ENCODE measurements around the gene FERMT3. TPM values are rescaled to one million over a fixed set of nuclear protein-coding genes. Genes with fewer than 3 reads are reported as not detected.

The FERMT3 gene
- total RNA-seq, 2 experiments from 2014 or later = 219 to 231 TPM

- no peak for DNase-seq
- peaks cover 29% of the 10 kb centered on the region for H3K36me3 Mint-ChIP-seq
- H3K4me3 Mint-ChIP-seq = no peak overlapping the region
- H3K27me3 Mint-ChIP-seq = no peaks in the 10 kb centered on the region
- POLR2A ChIA-PET = interaction anchor here (0.7 to 26.2 kb wide), 4 partner anchors 7 to 54 kb away, joined by 3 to 419 read pairs (median 212); partner anchors contain the start of genes DNAJC4, FERMT3, NUDT22 and TRPT1
- no peak overlapping the region for H3K27ac Mint-ChIP-seq
- H3K4me1 Mint-ChIP-seq = peaks cover 9% of the 10 kb centered on the region
- H3K9me3 Mint-ChIP-seq = no peaks in the 10 kb centered on the region
- no peak for ATAC-seq (ENCODE audit: low read depth)
Observed at GRCh38 chr11:64216879-64217278, 10.4 kb downstream of the FERMT3 start.

GRCh38 chr11:64218628-64219353 lies 12.3 kb downstream of the FERMT3 start:
- POLR2A ChIA-PET = interaction anchor here (0.9 to 26.2 kb wide), 4 partner anchors 8 to 26 kb away, joined by 3 to 419 read pairs (median 212); partner anchors contain the start of genes DNAJC4, FERMT3, NUDT22 and TRPT1

GRCh38 chr11:64219354-64219684 lies 12.8 kb downstream of the FERMT3 start:
- POLR2A ChIA-PET = interaction anchor here (1.3 to 26.2 kb wide), 3 partner anchors 10 to 34 kb away, joined by 3 to 419 read pairs (median 4); partner anchors contain the start of genes FERMT3 and STIP1
- Mint-ChIP-seq H3K9me3 (no peaks in the 10 kb centered on the region), H3K4me3 (no peak overlapping the region), H3K4me1 (peaks cover 5% of the 10 kb centered on the region), H3K27ac (no peak overlapping the region), H3K27me3 (no peaks in the 10 kb centered on the region), H3K36me3 (peaks cover 19% of the 10 kb centered on the region)
- no peak for DNase-seq
- no peak for ATAC-seq (ENCODE audit: low read depth)

More at GRCh38 chr11:64218628-64219353, 12.3 kb downstream of the FERMT3 start:
- Mint-ChIP-seq H3K36me3 (peaks cover 21% of the 10 kb centered on the region), H3K9me3 (no peaks in the 10 kb centered on the region), H3K27me3 (no peaks in the 10 kb centered on the region), H3K4me3 (no peak overlapping the region), H3K4me1 (peaks cover 4% of the 10 kb centered on the region), H3K27ac (peak overlapping the region; percentile 9)
- ATAC-seq (ENCODE audit: low read depth) (no peak), DNase-seq (no peak)

- peaks cover 16% of the 10 kb centered on the region for H3K36me3 Mint-ChIP-seq
- H3K9me3 Mint-ChIP-seq = no peaks in the 10 kb centered on the region
- DNase-seq = no peak
- ATAC-seq (ENCODE audit: low read depth) = no peak
- no peak overlapping the region for H3K4me3 Mint-ChIP-seq
- H3K27me3 Mint-ChIP-seq = no peaks in the 10 kb centered on the region
- POLR2A ChIA-PET = interaction anchor here (1.3 to 26.2 kb wide), 3 partner anchors 10 to 34 kb away, joined by 3 to 419 read pairs (median 4); partner anchors contain the start of genes FERMT3 and STIP1
- no peak overlapping the region for H3K27ac Mint-ChIP-seq
- H3K4me1 Mint-ChIP-seq = peaks cover 5% of the 10 kb centered on the region
Observed at GRCh38 chr11:64219755-64220154, 13.2 kb downstream of the FERMT3 start.

GRCh38 chr11:64220271-64220670 lies 13.8 kb downstream of the FERMT3 start:
- Mint-ChIP-seq H3K4me3 (no peak overlapping the region), H3K27ac (no peak overlapping the region), H3K4me1 (peaks cover 5% of the 10 kb centered on the region), H3K9me3 (no peaks in the 10 kb centered on the region), H3K27me3 (no peaks in the 10 kb centered on the region), H3K36me3 (peaks cover 11% of the 10 kb centered on the region)
- DNase-seq = no peak
- ATAC-seq (ENCODE audit: low read depth) = no peak
- POLR2A ChIA-PET = interaction anchor here (1.3 to 26.2 kb wide), 4 partner anchors 10 to 35 kb away, joined by 3 to 419 read pairs (median 4); partner anchors contain the start of genes DNAJC4, FERMT3 and STIP1

GRCh38 chr11:64220798-64221197 lies 14.3 kb downstream of the FERMT3 start:
- POLR2A ChIA-PET = interaction anchor here (1.3 to 26.2 kb wide), 3 partner anchors 9 to 35 kb away, joined by 3 to 419 read pairs (median 4); partner anchors contain the start of genes DNAJC4, FERMT3 and STIP1
- peaks cover 7% of the 10 kb centered on the region for H3K4me1 Mint-ChIP-seq

GRCh38 chr11:64222651-64223000 lies 16.1 kb downstream of the FERMT3 start:
- Mint-ChIP-seq H3K4me3 (no peak overlapping the region), H3K4me1 (peaks cover 12% of the 10 kb centered on the region), H3K27me3 (no peaks in the 10 kb centered on the region), H3K27ac (no peak overlapping the region), H3K9me3 (no peaks in the 10 kb centered on the region), H3K36me3 (peaks cover 8% of the 10 kb centered on the region)
- POLR2A ChIA-PET = interaction anchor here (0.5 to 26.2 kb wide), 5 partner anchors 13 to 294 kb away, joined by 3 to 419 read pairs (median 5); partner anchors contain the start of gene FERMT3
- DNase-seq (no peak), ATAC-seq (ENCODE audit: low read depth) (no peak)

More at GRCh38 chr11:64220798-64221197, 14.3 kb downstream of the FERMT3 start:
- Mint-ChIP-seq H3K27ac (no peak overlapping the region), H3K4me3 (no peak overlapping the region), H3K36me3 (peaks cover 11% of the 10 kb centered on the region), H3K27me3 (no peaks in the 10 kb centered on the region), H3K9me3 (no peaks in the 10 kb centered on the region)
- ATAC-seq (ENCODE audit: low read depth) (no peak), DNase-seq (no peak)

GRCh38 chr11:64223001-64223651 lies 16.6 kb downstream of the FERMT3 start:
- H3K4me3 Mint-ChIP-seq = no peak overlapping the region
- POLR2A ChIA-PET = interaction anchor here (0.5 to 26.2 kb wide), 8 partner anchors 13 to 294 kb away, joined by 3 to 419 read pairs (median 4); partner anchors contain the start of genes FERMT3 and STIP1

GRCh38 chr11:64224151-64224890 lies 17.8 kb downstream of the FERMT3 start:
- peak overlapping the region; percentile 88 for H3K27ac Mint-ChIP-seq

More at GRCh38 chr11:64223001-64223651, 16.6 kb downstream of the FERMT3 start:
- H3K27ac Mint-ChIP-seq = no peak overlapping the region
- H3K4me1 Mint-ChIP-seq = peaks cover 17% of the 10 kb centered on the region
- ATAC-seq (ENCODE audit: low read depth) (no peak), DNase-seq (peak; percentile 30)
- no peaks in the 10 kb centered on the region for H3K9me3 Mint-ChIP-seq
- H3K36me3 Mint-ChIP-seq = peaks cover 6% of the 10 kb centered on the region
- no peaks in the 10 kb centered on the region for H3K27me3 Mint-ChIP-seq

GRCh38 chr11:64224891-64225607 lies 18.5 kb downstream of the FERMT3 start:
- DNase-seq (no peak), ATAC-seq (ENCODE audit: low read depth) (no peak)
- POLR2A ChIA-PET = interaction anchor here (0.5 to 26.2 kb wide), 6 partner anchors 15 to 1685 kb away, joined by 4 to 419 read pairs (median 30); partner anchors contain the start of genes FERMT3, FKBP2, PRDX5 and STIP1
- no peaks in the 10 kb centered on the region for H3K27me3 Mint-ChIP-seq
- peaks cover 3% of the 10 kb centered on the region for H3K36me3 Mint-ChIP-seq
- H3K27ac Mint-ChIP-seq = peak overlapping the region; percentile 88
- H3K4me1 Mint-ChIP-seq = peaks cover 23% of the 10 kb centered on the region
- peak overlapping the region; percentile 92 for H3K4me3 Mint-ChIP-seq
- no peaks in the 10 kb centered on the region for H3K9me3 Mint-ChIP-seq

More at GRCh38 chr11:64224151-64224890, 17.8 kb downstream of the FERMT3 start:
- ATAC-seq (ENCODE audit: low read depth) (no peak), DNase-seq (peak; percentile 35)
- POLR2A ChIA-PET = interaction anchor here (1.5 to 26.2 kb wide), 5 partner anchors 12 to 93 kb away, joined by 4 to 419 read pairs (median 11); partner anchors contain the start of genes FERMT3, PRDX5, STIP1 and TRMT112
- no peaks in the 10 kb centered on the region for H3K9me3 Mint-ChIP-seq
- H3K27me3 Mint-ChIP-seq = no peaks in the 10 kb centered on the region
- peaks cover 19% of the 10 kb centered on the region for H3K4me1 Mint-ChIP-seq
- H3K4me3 Mint-ChIP-seq = peak overlapping the region; percentile 92
- peaks cover 2% of the 10 kb centered on the region for H3K36me3 Mint-ChIP-seq

GRCh38 chr11:64225608-64226506 lies 19.3 kb downstream of the FERMT3 start, which contains the start of the genes NUDT22 and TRPT1:
Gene NUDT22 (plus strand): TSS chr11:64226274. CDS start chr11:64226653, 379 bp downstream.
Gene TRPT1 (minus strand): TSS chr11:64226186. CDS start chr11:64225860, 326 bp downstream.
- Mint-ChIP-seq H3K4me3 (peak within 1 kb of the TSS; percentile 92), H3K4me1 (peaks cover 24% of the 10 kb centered on the region), H3K27ac (peak within 1 kb of the TSS; percentile 88), H3K36me3 (peaks cover 3% of the 10 kb centered on the region), H3K9me3 (no peaks in the 10 kb centered on the region), H3K27me3 (no peaks in the 10 kb centered on the region)
- ATAC-seq (ENCODE audit: low read depth) (peak; percentile 48), DNase-seq (peak; percentile 98)
- POLR2A ChIA-PET = interaction anchor here (0.5 to 26.2 kb wide), 13 partner anchors 10 to 1684 kb away, joined by 3 to 419 read pairs (median 11); partner anchors contain the start of genes FERMT3, FKBP2, PLCB3 and PPP1R14B
